SK-N-SH (cell line): Measurements from ENCODE around the gene DDI2. TPM values are rescaled to one million over a fixed set of nuclear protein-coding genes. Genes with fewer than 3 reads are reported as not detected.

Experiments
- polyA plus RNA-seq, 3 experiments: library from polyadenylated mRNA; depleted of rRNA; stranded (reverse); fragments of >200 nt; gene quantifications; 2 replicates each; pipeline ENCODE4 v1.2.3, GENCODE V29; 2012
- small RNA-seq, 7 experiments: library from RNA; depleted of rRNA; stranded (forward); fragments of <200 nt; gene quantifications; one replicate each; pipeline ENCODE3, GENCODE V24; 2012

DDI2 gene
- polyA plus RNA-seq, 1 of the 3 experiments (the other 2 are of a cell fraction) = 2.8 TPM

Small RNAs within 50 kb of the gene (small RNA-seq; reads per million reads assigned to genes)
- gene AL121992.2 (0 reads per million in 7 experiments), gene CD24P1 (0 reads per million in 7 experiments), gene RNU7-179P (0 reads per million in 7 experiments)

Other genes with a start within 250 kb of the DDI2 start
- gene EFHD2, start 207.6 kb upstream of the DDI2 start, polyA plus RNA-seq (2012; rRNA removed) = 45.1 and 59.8 TPM in 2 replicates
- 0.26 and 0.67 TPM in 2 replicates for gene CTRC, start 179.0 kb upstream of the DDI2 start, polyA plus RNA-seq (2012; rRNA removed)
- not detected in 2 replicates for gene CELA2A, start 160.7 kb upstream of the DDI2 start, polyA plus RNA-seq (2012; rRNA removed)
- not detected in 2 replicates for gene CELA2B, start 141.4 kb upstream of the DDI2 start, polyA plus RNA-seq (2012; rRNA removed)
- gene CASP9, start 93.2 kb upstream of the DDI2 start, polyA plus RNA-seq (2012; rRNA removed) = 16.9 and 19.2 TPM in 2 replicates
- 8.4 and 13.7 TPM in 2 replicates for gene DNAJC16, start 90.6 kb upstream of the DDI2 start, polyA plus RNA-seq (2012; rRNA removed)
- gene AGMAT, start 32.4 kb upstream of the DDI2 start, polyA plus RNA-seq (2012; rRNA removed) = 0.60 and 0.66 TPM in 2 replicates
- 37.0 and 38.9 TPM in 2 replicates for gene PLEKHM2, start 66.9 kb downstream of the DDI2 start, polyA plus RNA-seq (2012; rRNA removed)
- 1.2 and 1.4 TPM in 2 replicates for gene SLC25A34, start 118.8 kb downstream of the DDI2 start, polyA plus RNA-seq (2012; rRNA removed)
- not detected in 2 replicates for gene TMEM82, start 125.0 kb downstream of the DDI2 start, polyA plus RNA-seq (2012; rRNA removed)
- 89.8 and 93.8 TPM in 2 replicates for gene FBLIM1, start 141.3 kb downstream of the DDI2 start, polyA plus RNA-seq (2012; rRNA removed)
- gene UQCRHL, start 190.2 kb downstream of the DDI2 start, polyA plus RNA-seq (2012; rRNA removed) = 2.8 and 4.1 TPM in 2 replicates
- 3.2 and 6.1 TPM in 2 replicates for gene SPEN, start 230.2 kb downstream of the DDI2 start, polyA plus RNA-seq (2012; rRNA removed)